ENCODE results near the gene TWIST2. TPM values are rescaled to one million over a fixed set of nuclear protein-coding genes. Genes with fewer than 3 reads are reported as not detected.

TWIST2 gene
- total RNA-seq, 1 experiment from 2014 or later = 0.22 TPM

DNA sequence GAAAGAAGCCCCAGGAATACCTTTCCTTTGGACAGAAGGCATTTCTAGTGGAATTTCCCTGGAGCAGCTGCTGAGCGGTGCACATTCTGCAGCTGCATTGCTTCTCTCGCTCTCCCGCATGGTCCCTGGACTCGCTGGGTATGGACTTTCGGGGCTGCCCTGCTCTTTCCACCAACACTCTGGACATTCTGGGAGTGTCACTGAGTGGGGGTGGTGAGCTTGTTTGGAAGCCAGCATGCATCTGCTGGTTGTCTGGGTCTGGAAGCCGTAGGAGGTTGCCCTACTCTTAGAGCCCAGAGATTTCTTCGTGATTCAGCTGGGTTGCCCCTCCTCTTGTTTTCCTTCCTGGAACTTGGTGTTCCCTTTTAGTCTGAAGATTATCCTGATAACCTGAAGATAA lies 52.6 kb downstream of the TWIST2 start:
- no peak overlapping the region for H3K4me3 Mint-ChIP-seq
- Histone ChIP-seq H3K4me2 (ENCODE audit: insufficient read depth, insufficient read length, low read length) (no peak overlapping the region), H2AFZ (ENCODE audit: low read length) (no peak overlapping the region), H4K20me1 (ENCODE audit: control insufficient read depth, insufficient read depth, insufficient read length) (no peaks in the 10 kb centered on the region), H3K4me1 (ENCODE audit: insufficient read depth, low read length) (no peaks in the 10 kb centered on the region), H3K79me1 (ENCODE audit: insufficient read depth, low read depth, low read length, poor library complexity, severe bottlenecking) (no peaks in the 10 kb centered on the region), H3K23ac (ENCODE audit: insufficient read length, low read depth, low read length) (no peak overlapping the region), H4K91ac (ENCODE audit: insufficient read length, low read depth, low read length) (no peak overlapping the region), H2AK5ac (ENCODE audit: insufficient read length, low read length) (no peak overlapping the region), H2BK12ac (ENCODE audit: insufficient read length, low read depth, low read length) (no peak overlapping the region), H3K23me2 (ENCODE audit: insufficient read length, low read depth, low read length, poor library complexity, severe bottlenecking) (no peaks in the 10 kb centered on the region), H3K27me3 (ENCODE audit: insufficient read depth, low read length) (no peaks in the 10 kb centered on the region), H3K79me2 (ENCODE audit: insufficient read depth, low read length) (no peaks in the 10 kb centered on the region), H3K4ac (ENCODE audit: low read depth, low read length) (no peak overlapping the region), H3K56ac (ENCODE audit: insufficient read length, low read depth, low read length) (no peak overlapping the region), H4K5ac (ENCODE audit: insufficient read length, low read depth, low read length) (no peak overlapping the region), H3K9me3 (ENCODE audit: control insufficient read depth, low read depth, low read length) (no peaks in the 10 kb centered on the region), H3T11ph (ENCODE audit: low read length) (no peak overlapping the region), H4K8ac (replicated peaks; ENCODE audit: insufficient read length, low read depth, low read length) (no peak overlapping the region), H2BK15ac (ENCODE audit: low read depth, low read length) (no peak overlapping the region), H2BK5ac (ENCODE audit: insufficient read length, low read length) (no peak overlapping the region), H3K27ac (ENCODE audit: insufficient read length, low read depth, low read length) (no peak overlapping the region), H3K18ac (ENCODE audit: insufficient read length, low read depth, low read length) (no peak overlapping the region), H3K9ac (ENCODE audit: extremely low read depth, insufficient read length, low read length) (no peak overlapping the region), H2BK20ac (ENCODE audit: low read depth, low read length, poor library complexity, severe bottlenecking) (no peak overlapping the region), H3K14ac (ENCODE audit: insufficient read depth, low read length) (no peak overlapping the region), H2BK120ac (ENCODE audit: low read depth, low read length, poor library complexity, severe bottlenecking) (no peak overlapping the region)
- H3K4me1 Mint-ChIP-seq = peaks cover 10 to 11% of the 10 kb centered on the region in 2 experiments
- TF ChIP-seq CTCF (conservative IDR thresholded peaks at IDR 0.05) = no peak
- no peaks in the 10 kb centered on the region for H3K36me3 Mint-ChIP-seq (ENCODE audit: insufficient read depth in 1 of 3, low read depth in 3 of 3)
- no peaks in the 10 kb centered on the region; a peak in 1 of 5 replicates for H3K9me3 Mint-ChIP-seq
- no peak overlapping the region for H3K27ac Mint-ChIP-seq
- no CpG with 5 or more reads among the region's 7 CpGs for WGBS (ENCODE audit: extremely low coverage, insufficient read length, low lambda C conversion rate)
- DNase-seq = no peak
- peaks cover 15% of the 10 kb centered on the region for H3K27me3 Mint-ChIP-seq (ENCODE audit: low read depth)

Data from H9 (cell line).